Activated CD4-positive, alpha-beta memory T cell treated with anti-CD3 and anti-CD28 coated beads, Interleukin-2, amount 10 ng/mL, durations not matched to agents 7 days and 5 days (primary cell): Measurements from ENCODE around the gene ELMO3. TPM values are rescaled to one million over a fixed set of nuclear protein-coding genes. Genes with fewer than 3 reads are reported as not detected.
A peak's percentile ranks its signal among the peaks of the same experiment; 100 is the strongest.

Experiments
- CTCF ChIA-PET: fragments of 350-600 bp; sonication (Branson Sonifier 250); formaldehyde crosslinking; loops from one replicate; lab custom pipeline; 2021; ENCODE audit warnings: antibody characterized with exemption, inconsistent platforms; lab: Charles Lee
- POLR2A ChIA-PET: fragments of 350-600 bp; sonication (Branson Sonifier 250); formaldehyde crosslinking; loops from one replicate; lab custom pipeline; 2021; ENCODE audit warnings: antibody characterized with exemption; lab: Charles Lee
- DNase-seq: peaks from one replicate; pipeline ENCODE4 v3.0.0-alpha.2; 2020
- H3K27ac Mint-ChIP-seq: one replicate; pipeline ENCODE4 v1.8.0; 2021; ENCODE audit warnings: mild to moderate bottlenecking, mixed read lengths
- H3K27me3 Mint-ChIP-seq: one replicate; pipeline ENCODE4 v1.8.0; 2021; ENCODE audit warnings: mixed read lengths
- H3K36me3 Mint-ChIP-seq: one replicate; pipeline ENCODE4 v1.8.0; 2021; ENCODE audit warnings: low read depth, mixed read lengths
- H3K4me1 Mint-ChIP-seq: one replicate; pipeline ENCODE4 v1.8.0; 2021; ENCODE audit warnings: mixed read lengths
- H3K4me3 Mint-ChIP-seq: one replicate; pipeline ENCODE4 v1.8.0; 2021; ENCODE audit warnings: mild to moderate bottlenecking, mixed read lengths
- H3K9me3 Mint-ChIP-seq: one replicate; pipeline ENCODE4 v1.8.0; 2021; ENCODE audit warnings: mixed read lengths
- total RNA-seq, 2 experiments: library from RNA; stranded (reverse); gene quantifications; one replicate each; pipeline ENCODE4 v1.2.3, GENCODE V29; 2021

Gene ELMO3
- total RNA-seq, 2 experiments from 2014 or later = 7.3 to 8.3 TPM

- POLR2A ChIA-PET = interaction anchor here (1.0 to 3.1 kb wide), 12 partner anchors 16 to 218 kb away, joined by 4 to 18 read pairs (median 7); partner anchors contain the start of genes FBXL8, TMEM208 and TRADD
- CTCF ChIA-PET = interaction anchor here (0.6 to 2.2 kb wide), 9 partner anchors 18 to 246 kb away, joined by 3 to 7 read pairs (median 5); partner anchors contain the start of genes FBXL8, TMEM208 and TRADD
- Mint-ChIP-seq H3K4me3 (peak overlapping the region; percentile 86), H3K9me3 (no peaks in the 10 kb centered on the region), H3K4me1 (peaks cover 53% of the 10 kb centered on the region), H3K27me3 (no peaks in the 10 kb centered on the region), H3K27ac (peak overlapping the region; percentile 83), H3K36me3 (peaks cover 55% of the 10 kb centered on the region)
- DNase-seq = no peak
Observed at GRCh38 chr16:67193536-67193935, 5.4 kb upstream of the ELMO3 start.

GRCh38 chr16:67194260-67194659 is 4.7 kb upstream of the ELMO3 start:
- Mint-ChIP-seq H3K27ac (peak overlapping the region; percentile 83), H3K4me3 (peak overlapping the region; percentile 86), H3K4me1 (peaks cover 53% of the 10 kb centered on the region), H3K9me3 (no peaks in the 10 kb centered on the region), H3K36me3 (peaks cover 56% of the 10 kb centered on the region), H3K27me3 (no peaks in the 10 kb centered on the region)
- DNase-seq = no peak
- CTCF ChIA-PET = interaction anchor here (0.6 to 2.2 kb wide), 4 partner anchors 24 to 108 kb away, joined by 3 to 5 read pairs (median 4); no protein-coding TSS in a partner anchor
- POLR2A ChIA-PET = interaction anchor here (1.4 to 3.1 kb wide), 3 partner anchors 15 to 34 kb away, joined by 5 to 16 read pairs (median 14); partner anchors contain the start of genes FBXL8, TMEM208 and TRADD

GRCh38 chr16:67195676-67196075 is 3.3 kb upstream of the ELMO3 start:
- no peak for DNase-seq
- Mint-ChIP-seq H3K4me1 (peaks cover 53% of the 10 kb centered on the region), H3K9me3 (no peaks in the 10 kb centered on the region), H3K27ac (peak overlapping the region; percentile 21), H3K4me3 (no peak overlapping the region), H3K27me3 (no peaks in the 10 kb centered on the region), H3K36me3 (peaks cover 62% of the 10 kb centered on the region)
- ChIA-PET POLR2A (interaction anchor here (1.2 kb wide), 1 partner anchor 35 kb away, joined by 3 read pairs; no protein-coding TSS in a partner anchor), CTCF (no interaction called here)

- H3K27me3 Mint-ChIP-seq = no peaks in the 10 kb centered on the region
- H3K36me3 Mint-ChIP-seq = peaks cover 65% of the 10 kb centered on the region
- DNase-seq = no peak
- H3K9me3 Mint-ChIP-seq = no peaks in the 10 kb centered on the region
- H3K4me1 Mint-ChIP-seq = peaks cover 46% of the 10 kb centered on the region
- H3K4me3 Mint-ChIP-seq = no peak overlapping the region
- POLR2A ChIA-PET = interaction anchor here (1.1 to 1.6 kb wide), 3 partner anchors 9 to 48 kb away, joined by 3 to 8 read pairs (median 3); partner anchors contain the start of gene TMEM208
- no peak overlapping the region for H3K27ac Mint-ChIP-seq
- CTCF ChIA-PET = interaction anchor here (1.2 to 2.8 kb wide), 4 partner anchors 11 to 81 kb away, joined by 3 to 12 read pairs (median 7); partner anchors contain the start of gene TMEM208
Observed at GRCh38 chr16:67196881-67197280, 2.0 kb upstream of the ELMO3 start.

GRCh38 chr16:67197704-67198103 is 1.2 kb upstream of the ELMO3 start:
- H3K9me3 Mint-ChIP-seq = no peaks in the 10 kb centered on the region
- H3K27me3 Mint-ChIP-seq = no peaks in the 10 kb centered on the region
- no peak overlapping the region for H3K27ac Mint-ChIP-seq
- DNase-seq = no peak
- ChIA-PET CTCF (interaction anchor here (0.6 to 2.8 kb wide), 16 partner anchors 9 to 574 kb away, joined by 3 to 12 read pairs (median 4); partner anchors contain the start of genes FHOD1, SLC9A5 and TMEM208), POLR2A (interaction anchor here (0.7 to 1.7 kb wide), 8 partner anchors 8 to 284 kb away, joined by 3 to 8 read pairs (median 4); partner anchors contain the start of genes ATP6V0D1, FBXL8, TMEM208 and TRADD)
- H3K36me3 Mint-ChIP-seq = peaks cover 65% of the 10 kb centered on the region
- peaks cover 41% of the 10 kb centered on the region for H3K4me1 Mint-ChIP-seq
- no peak overlapping the region for H3K4me3 Mint-ChIP-seq

GRCh38 chr16:67198238-67198734 is 645 bp upstream of the ELMO3 start:
- peaks cover 35% of the 10 kb centered on the region for H3K4me1 Mint-ChIP-seq

GRCh38 chr16:67199808-67200198 is 872 bp downstream of the ELMO3 start:
- H3K9me3 Mint-ChIP-seq = no peaks in the 10 kb centered on the region
- H3K4me3 Mint-ChIP-seq = no peak overlapping the region
- CTCF ChIA-PET = no interaction called here

More at GRCh38 chr16:67198238-67198734, 645 bp upstream of the ELMO3 start:
- ChIA-PET POLR2A (interaction anchor here (0.7 to 1.7 kb wide), 8 partner anchors 7 to 283 kb away, joined by 3 to 8 read pairs (median 4); partner anchors contain the start of genes ATP6V0D1, FBXL8, TMEM208 and TRADD), CTCF (interaction anchor here (0.6 to 2.8 kb wide), 18 partner anchors 9 to 573 kb away, joined by 3 to 12 read pairs (median 4); partner anchors contain the start of genes FHOD1, SLC9A5 and TMEM208)
- Mint-ChIP-seq H3K27ac (no peak overlapping the region), H3K36me3 (peaks cover 59% of the 10 kb centered on the region), H3K27me3 (no peaks in the 10 kb centered on the region), H3K9me3 (no peaks in the 10 kb centered on the region), H3K4me3 (no peak overlapping the region)
- DNase-seq = no peak

GRCh38 chr16:67200491-67200890 is 1.6 kb downstream of the ELMO3 start:
- Mint-ChIP-seq H3K36me3 (peaks cover 43% of the 10 kb centered on the region), H3K9me3 (no peaks in the 10 kb centered on the region), H3K4me3 (no peak overlapping the region), H3K27me3 (no peaks in the 10 kb centered on the region), H3K4me1 (peaks cover 17% of the 10 kb centered on the region), H3K27ac (no peak overlapping the region)
- POLR2A ChIA-PET = no interaction called here
- DNase-seq = no peak
- CTCF ChIA-PET = no interaction called here

More at GRCh38 chr16:67199808-67200198, 872 bp downstream of the ELMO3 start:
- Mint-ChIP-seq H3K4me1 (peaks cover 24% of the 10 kb centered on the region), H3K27ac (no peak overlapping the region), H3K27me3 (no peaks in the 10 kb centered on the region), H3K36me3 (peaks cover 50% of the 10 kb centered on the region)
- no peak for DNase-seq
- POLR2A ChIA-PET = no interaction called here

- no peaks in the 10 kb centered on the region for H3K27me3 Mint-ChIP-seq
- peaks cover 6% of the 10 kb centered on the region for H3K4me1 Mint-ChIP-seq
- no peak overlapping the region for H3K4me3 Mint-ChIP-seq
- DNase-seq = no peak
- H3K27ac Mint-ChIP-seq = no peak overlapping the region
- peaks cover 39% of the 10 kb centered on the region for H3K36me3 Mint-ChIP-seq
- H3K9me3 Mint-ChIP-seq = no peaks in the 10 kb centered on the region
- POLR2A ChIA-PET = interaction anchor here (0.7 to 1.2 kb wide), 3 partner anchors 9 to 17 kb away, joined by 3 read pairs; partner anchors contain the start of gene E2F4
- CTCF ChIA-PET = no interaction called here
Observed at GRCh38 chr16:67201411-67202345, 2.7 kb downstream of the ELMO3 start.

- Mint-ChIP-seq H3K4me1 (peaks cover 3% of the 10 kb centered on the region), H3K27me3 (no peaks in the 10 kb centered on the region), H3K36me3 (peaks cover 34% of the 10 kb centered on the region), H3K9me3 (no peaks in the 10 kb centered on the region), H3K27ac (no peak overlapping the region), H3K4me3 (no peak overlapping the region)
- DNase-seq = no peak
- CTCF ChIA-PET = no interaction called here
- POLR2A ChIA-PET = interaction anchor here (0.5 to 1.2 kb wide), 4 partner anchors 10 to 24 kb away, joined by 3 read pairs; partner anchors contain the start of gene E2F4
Observed at GRCh38 chr16:67202426-67202825, 3.5 kb downstream of the ELMO3 start.

GRCh38 chr16:67202956-67203493 is 4.1 kb downstream of the ELMO3 start:
- H3K36me3 Mint-ChIP-seq = peaks cover 29% of the 10 kb centered on the region
- no peaks in the 10 kb centered on the region for H3K27me3 Mint-ChIP-seq
- POLR2A ChIA-PET = interaction anchor here (0.5 to 1.2 kb wide), 4 partner anchors 10 to 23 kb away, joined by 3 read pairs; partner anchors contain the start of gene E2F4
- H3K9me3 Mint-ChIP-seq = no peaks in the 10 kb centered on the region
- H3K27ac Mint-ChIP-seq = no peak overlapping the region
- CTCF ChIA-PET = no interaction called here
- H3K4me3 Mint-ChIP-seq = no peak overlapping the region
- no peak for DNase-seq
- H3K4me1 Mint-ChIP-seq = peaks cover 3% of the 10 kb centered on the region

- DNase-seq = no peak
- CTCF ChIA-PET = interaction anchor here (0.6 kb wide), 1 partner anchor 31 kb away, joined by 5 read pairs; no protein-coding TSS in a partner anchor
- H3K27ac Mint-ChIP-seq = no peak overlapping the region
- no peak overlapping the region for H3K4me3 Mint-ChIP-seq
- H3K36me3 Mint-ChIP-seq = peaks cover 23% of the 10 kb centered on the region
- POLR2A ChIA-PET = interaction anchor here (1.1 to 1.4 kb wide), 2 partner anchors 9 to 20 kb away, joined by 3 to 5 read pairs; no protein-coding TSS in a partner anchor
- H3K4me1 Mint-ChIP-seq = no peaks in the 10 kb centered on the region
- H3K27me3 Mint-ChIP-seq = no peaks in the 10 kb centered on the region
- no peaks in the 10 kb centered on the region for H3K9me3 Mint-ChIP-seq
Observed at GRCh38 chr16:67204076-67204475, 5.1 kb downstream of the ELMO3 start.
